GM18868 (cell line): ENCODE measurements around the gene RSPO1.

Experiments
- ATAC-seq: cut with Tn5 transposase; IDR thresholded peaks from one replicate; pipeline ENCODE4 v1.9.1; 2021; ENCODE audit warnings: mild to moderate bottlenecking, moderate library complexity; ENCODE audit not compliant: unreplicated experiment

RSPO1 gene

DNA sequence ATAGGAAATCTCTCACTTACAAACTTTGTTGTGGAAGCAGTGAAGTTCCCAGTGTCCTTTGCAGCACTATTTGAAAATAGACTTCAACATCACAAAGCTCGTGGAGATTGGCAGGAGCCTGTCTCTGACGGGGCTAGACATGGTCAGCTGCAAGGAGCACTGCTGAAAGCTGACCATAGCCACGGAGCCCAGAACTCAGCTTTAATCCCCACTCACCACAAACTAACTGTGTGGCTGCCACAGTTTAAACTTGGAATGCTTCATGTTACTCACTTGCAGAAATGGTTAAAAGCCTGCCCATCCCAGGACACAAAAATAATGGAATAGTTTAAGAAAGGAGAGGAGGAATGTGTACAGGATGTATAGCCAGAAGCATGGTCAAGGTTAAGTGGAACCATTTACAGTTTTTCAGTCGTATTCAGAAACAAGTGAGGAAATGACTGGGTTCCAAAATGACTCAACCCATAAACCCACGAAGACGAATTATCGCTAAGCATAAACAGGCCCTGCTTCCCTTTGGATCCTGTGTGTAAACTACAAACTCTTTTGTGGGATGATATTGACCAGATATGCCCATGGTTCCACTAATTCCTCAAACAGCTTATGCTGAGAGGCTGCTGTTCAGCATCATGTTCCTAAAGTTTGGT is 59.7 kb downstream of the RSPO1 start:
- no peak for ATAC-seq

GRCh38 chr1:37570528-37571334 is 64.0 kb downstream of the RSPO1 start:
- ATAC-seq = no peak

GRCh38 chr1:37567023-37567422 is 67.7 kb downstream of the RSPO1 start:
- no peak for ATAC-seq

DNA sequence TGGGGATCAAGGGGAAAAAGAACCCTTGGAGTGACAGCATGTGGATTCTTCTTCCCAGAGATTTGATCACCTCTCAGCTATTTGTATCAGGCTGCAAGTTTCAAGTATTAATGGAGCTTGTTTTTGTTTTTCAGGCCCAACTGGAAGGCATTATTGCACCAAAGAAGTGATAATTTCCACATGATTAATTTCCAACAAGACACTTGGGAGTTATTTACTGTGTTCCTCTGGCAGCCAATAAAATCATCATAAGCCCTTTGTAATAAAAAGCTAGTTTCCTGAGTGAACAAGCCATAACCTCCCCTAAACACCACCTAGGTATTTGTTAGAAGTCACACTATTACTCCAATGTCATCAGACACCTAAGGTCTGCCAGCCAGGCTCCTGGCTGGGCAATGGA is 69.8 kb downstream of the RSPO1 start:
- ATAC-seq = no peak

DNA sequence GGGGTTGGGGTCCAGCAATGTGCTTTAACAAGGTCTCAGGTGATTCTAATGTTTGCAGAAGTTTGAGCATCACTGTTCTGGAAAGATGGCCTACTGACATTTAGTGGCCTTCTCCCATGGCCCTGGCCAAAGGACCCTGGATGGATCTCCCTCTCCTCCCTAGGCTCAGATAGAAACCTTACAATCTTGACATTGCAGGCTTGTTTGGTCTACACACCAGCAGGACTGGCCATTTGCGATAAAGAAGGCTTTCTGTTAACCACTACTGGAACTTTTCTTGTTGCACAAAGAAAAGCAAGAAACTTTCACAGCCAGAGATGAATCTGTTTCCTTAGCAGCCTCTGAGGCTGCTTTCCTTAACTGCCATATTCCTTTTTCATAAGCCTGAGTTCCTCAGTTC is 71.7 kb downstream of the RSPO1 start:
- ATAC-seq = no peak
